Activated naive CD4-positive, alpha-beta T cell treated with anti-CD3 and anti-CD28 coated beads, Interleukin-2, amount 10 ng/mL, durations not matched to agents 7 days and 5 days (primary cell): Measurements from ENCODE around the gene CD84.
"Not testable (repeated sequence)": the region's sequence is repeated elsewhere in the genome, so short reads cannot be mapped to it uniquely, and the experiment has no call there.

Source experiments
- CTCF ChIA-PET: fragments of 350-600 bp; sonication (Branson Sonifier 250); formaldehyde crosslinking; loops from one replicate; lab custom pipeline; 2021; ENCODE audit warnings: antibody characterized with exemption; lab: Charles Lee
- DNase-seq: peaks from one replicate; pipeline ENCODE4 v3.0.0-alpha.2; 2020
- H3K27ac Mint-ChIP-seq: one replicate; pipeline ENCODE4 v1.8.0; 2021; ENCODE audit warnings: mild to moderate bottlenecking, moderate library complexity, mixed read lengths
- H3K27me3 Mint-ChIP-seq: one replicate; pipeline ENCODE4 v1.8.0; 2021; ENCODE audit warnings: mild to moderate bottlenecking, mixed read lengths
- H3K36me3 Mint-ChIP-seq: one replicate; pipeline ENCODE4 v1.8.0; 2021; ENCODE audit warnings: mixed read lengths
- H3K4me1 Mint-ChIP-seq: one replicate; pipeline ENCODE4 v1.8.0; 2021; ENCODE audit warnings: mixed read lengths
- H3K4me3 Mint-ChIP-seq: one replicate; pipeline ENCODE4 v1.8.0; 2021; ENCODE audit warnings: mild to moderate bottlenecking, moderate library complexity, mixed read lengths
- H3K9me3 Mint-ChIP-seq: one replicate; pipeline ENCODE4 v1.8.0; 2021; ENCODE audit warnings: mixed read lengths

The CD84 gene

GRCh38 chr1:160559437-160559836, 19.9 kb downstream of the CD84 start:
- CTCF ChIA-PET, result interaction anchor here (1.1 to 4.7 kb wide), 3 partner anchors 10 to 47 kb away, joined by 4 to 24 read pairs (median 5); no protein-coding TSS in a partner anchor

GRCh38 chr1:160558660-160559380, 20.5 kb downstream of the CD84 start:
- H3K9me3 Mint-ChIP-seq, result peaks cover 36% of the 10 kb centered on the region
- H3K4me3 Mint-ChIP-seq, result no peak overlapping the region
- H3K27ac Mint-ChIP-seq, result no peak overlapping the region
- H3K36me3 Mint-ChIP-seq, result peaks cover 49% of the 10 kb centered on the region
- no peaks in the 10 kb centered on the region for H3K27me3 Mint-ChIP-seq
- CTCF ChIA-PET, result interaction anchor here (1.1 to 4.7 kb wide), 3 partner anchors 10 to 48 kb away, joined by 4 to 24 read pairs (median 5); no protein-coding TSS in a partner anchor
- H3K4me1 Mint-ChIP-seq, result peaks cover 41% of the 10 kb centered on the region
- DNase-seq, result no peak

More at GRCh38 chr1:160559437-160559836, 19.9 kb downstream of the CD84 start:
- H3K4me1 Mint-ChIP-seq, result peaks cover 44% of the 10 kb centered on the region
- not testable (repeated sequence) for DNase-seq, H3K27me3 Mint-ChIP-seq, H3K4me3 Mint-ChIP-seq
- H3K27ac Mint-ChIP-seq, result peak overlapping the region; percentile 71
- peaks cover 36% of the 10 kb centered on the region for H3K9me3 Mint-ChIP-seq
- peaks cover 49% of the 10 kb centered on the region for H3K36me3 Mint-ChIP-seq

- no peak for DNase-seq
- no peak overlapping the region for H3K4me3 Mint-ChIP-seq
- H3K27ac Mint-ChIP-seq, result no peak overlapping the region
- no peaks in the 10 kb centered on the region for H3K27me3 Mint-ChIP-seq
- CTCF ChIA-PET, result interaction anchor here (1.0 to 18.8 kb wide), 5 partner anchors 10 to 65 kb away, joined by 3 to 308 read pairs (median 5); no protein-coding TSS in a partner anchor
- H3K4me1 Mint-ChIP-seq, result peaks cover 7% of the 10 kb centered on the region
- peaks cover 3% of the 10 kb centered on the region for H3K9me3 Mint-ChIP-seq
- H3K36me3 Mint-ChIP-seq, result peaks cover 18% of the 10 kb centered on the region
Observed at GRCh38 chr1:160553778-160554177, 25.5 kb downstream of the CD84 start.

GRCh38 chr1:160552425-160552824, 26.9 kb downstream of the CD84 start:
- H3K36me3 Mint-ChIP-seq, result peaks cover 13% of the 10 kb centered on the region
- no peaks in the 10 kb centered on the region for H3K4me1 Mint-ChIP-seq
- H3K27ac Mint-ChIP-seq, result no peak overlapping the region
- H3K4me3 Mint-ChIP-seq, result no peak overlapping the region
- CTCF ChIA-PET, result interaction anchor here (0.7 to 18.8 kb wide), 4 partner anchors 12 to 57 kb away, joined by 3 to 308 read pairs (median 5); no protein-coding TSS in a partner anchor
- H3K9me3 Mint-ChIP-seq, result no peaks in the 10 kb centered on the region
- DNase-seq, result no peak
- H3K27me3 Mint-ChIP-seq, result no peaks in the 10 kb centered on the region

- CTCF ChIA-PET, result interaction anchor here (0.6 to 18.8 kb wide), 11 partner anchors 10 to 169 kb away, joined by 3 to 308 read pairs (median 4); no protein-coding TSS in a partner anchor
- peak; percentile 48 for DNase-seq
Observed at GRCh38 chr1:160550572-160551034, 28.7 kb downstream of the CD84 start.

GRCh38 chr1:160549665-160550006, 29.7 kb downstream of the CD84 start:
- H3K36me3 Mint-ChIP-seq, result peaks cover 20% of the 10 kb centered on the region
- no peak overlapping the region for H3K27ac Mint-ChIP-seq
- no peaks in the 10 kb centered on the region for H3K27me3 Mint-ChIP-seq
- H3K9me3 Mint-ChIP-seq, result no peaks in the 10 kb centered on the region
- DNase-seq, result no peak
- CTCF ChIA-PET, result interaction anchor here (0.9 to 18.8 kb wide), 8 partner anchors 9 to 121 kb away, joined by 3 to 308 read pairs (median 3); partner anchors contain the start of gene CD84
- H3K4me3 Mint-ChIP-seq, result no peak overlapping the region
- peaks cover 8% of the 10 kb centered on the region for H3K4me1 Mint-ChIP-seq

More at GRCh38 chr1:160550572-160551034, 28.7 kb downstream of the CD84 start:
- Mint-ChIP-seq H3K4me1 (peaks cover 3% of the 10 kb centered on the region), H3K4me3 (no peak overlapping the region), H3K27me3 (no peaks in the 10 kb centered on the region), H3K27ac (no peak overlapping the region), H3K36me3 (peaks cover 17% of the 10 kb centered on the region), H3K9me3 (no peaks in the 10 kb centered on the region)

- Mint-ChIP-seq H3K4me3 (no peak overlapping the region), H3K27me3 (no peaks in the 10 kb centered on the region), H3K27ac (no peak overlapping the region)
Observed at GRCh38 chr1:160548960-160549664, 30.2 kb downstream of the CD84 start.

GRCh38 chr1:160548183-160548582, 31.1 kb downstream of the CD84 start:
- no peak for DNase-seq
- no peaks in the 10 kb centered on the region for H3K9me3 Mint-ChIP-seq
- H3K27ac Mint-ChIP-seq, result no peak overlapping the region
- peaks cover 20% of the 10 kb centered on the region for H3K36me3 Mint-ChIP-seq
- peaks cover 17% of the 10 kb centered on the region for H3K4me1 Mint-ChIP-seq
- no peaks in the 10 kb centered on the region for H3K27me3 Mint-ChIP-seq
- no peak overlapping the region for H3K4me3 Mint-ChIP-seq
- CTCF ChIA-PET, result interaction anchor here (1.5 to 18.8 kb wide), 2 partner anchors 61 to 119 kb away, joined by 3 to 308 read pairs; no protein-coding TSS in a partner anchor

More at GRCh38 chr1:160548960-160549664, 30.2 kb downstream of the CD84 start:
- no peaks in the 10 kb centered on the region for H3K9me3 Mint-ChIP-seq
- H3K36me3 Mint-ChIP-seq, result peaks cover 20% of the 10 kb centered on the region
- H3K4me1 Mint-ChIP-seq, result peaks cover 12% of the 10 kb centered on the region
- no peak for DNase-seq
- CTCF ChIA-PET, result interaction anchor here (1.1 to 18.8 kb wide), 6 partner anchors 9 to 120 kb away, joined by 3 to 308 read pairs (median 4); partner anchors contain the start of gene CD84

- Mint-ChIP-seq H3K9me3 (no peaks in the 10 kb centered on the region), H3K36me3 (peaks cover 14% of the 10 kb centered on the region), H3K27ac (no peak overlapping the region), H3K4me1 (peaks cover 17% of the 10 kb centered on the region), H3K4me3 (no peak overlapping the region), H3K27me3 (no peaks in the 10 kb centered on the region)
- no peak for DNase-seq
- CTCF ChIA-PET, result interaction anchor here (18.8 kb wide), 1 partner anchor 62 kb away, joined by 308 read pairs; no protein-coding TSS in a partner anchor
Observed at GRCh38 chr1:160547422-160547821, 31.9 kb downstream of the CD84 start.

GRCh38 chr1:160546942-160547341, 32.4 kb downstream of the CD84 start:
- Mint-ChIP-seq H3K9me3 (no peaks in the 10 kb centered on the region), H3K4me1 (peaks cover 20% of the 10 kb centered on the region), H3K27me3 (no peaks in the 10 kb centered on the region), H3K36me3 (peaks cover 11% of the 10 kb centered on the region), H3K4me3 (no peak overlapping the region), H3K27ac (no peak overlapping the region)
- CTCF ChIA-PET, result interaction anchor here (18.8 kb wide), 1 partner anchor 62 kb away, joined by 308 read pairs; no protein-coding TSS in a partner anchor
- DNase-seq, result no peak

GRCh38 chr1:160544647-160545046, 34.6 kb downstream of the CD84 start:
- CTCF ChIA-PET, result interaction anchor here (0.7 to 18.8 kb wide), 15 partner anchors 10 to 90 kb away, joined by 3 to 308 read pairs (median 5); partner anchors contain the start of gene SLAMF6

GRCh38 chr1:160542303-160542945, 36.9 kb downstream of the CD84 start:
- CTCF ChIA-PET, result interaction anchor here (1.2 to 18.8 kb wide), 2 partner anchors 67 to 114 kb away, joined by 3 to 308 read pairs; no protein-coding TSS in a partner anchor
- Mint-ChIP-seq H3K4me3 (no peak overlapping the region), H3K36me3 (peaks cover 8% of the 10 kb centered on the region), H3K27ac (no peak overlapping the region), H3K27me3 (no peaks in the 10 kb centered on the region), H3K9me3 (no peaks in the 10 kb centered on the region), H3K4me1 (peaks cover 54% of the 10 kb centered on the region)
- DNase-seq, result no peak

More at GRCh38 chr1:160544647-160545046, 34.6 kb downstream of the CD84 start:
- H3K4me1 Mint-ChIP-seq, result peaks cover 43% of the 10 kb centered on the region
- no peak for DNase-seq
- no peaks in the 10 kb centered on the region for H3K27me3 Mint-ChIP-seq
- H3K36me3 Mint-ChIP-seq, result peaks cover 7% of the 10 kb centered on the region
- no peak overlapping the region for H3K4me3 Mint-ChIP-seq
- H3K9me3 Mint-ChIP-seq, result no peaks in the 10 kb centered on the region
- peak overlapping the region; percentile 76 for H3K27ac Mint-ChIP-seq

GRCh38 chr1:160541622-160542302, 37.5 kb downstream of the CD84 start:
- Mint-ChIP-seq H3K27me3 (no peaks in the 10 kb centered on the region), H3K4me3 (no peak overlapping the region), H3K9me3 (peaks cover 2% of the 10 kb centered on the region), H3K27ac (no peak overlapping the region), H3K36me3 (peaks cover 12% of the 10 kb centered on the region), H3K4me1 (peaks cover 54% of the 10 kb centered on the region)
- DNase-seq, result no peak
- CTCF ChIA-PET, result interaction anchor here (0.5 to 18.8 kb wide), 7 partner anchors 8 to 136 kb away, joined by 3 to 308 read pairs (median 5); no protein-coding TSS in a partner anchor
